Kidney (tissue), 14 donors: Measurements from ENCODE around the gene IL3. TPM values are rescaled to one million over a fixed set of nuclear protein-coding genes. Genes with fewer than 3 reads are reported as not detected.

Source experiments
- DNase-seq, 5 donors: peaks; one replicate each; pipeline ENCODE4 v3.0.0-alpha.2; 2013 to 2020
- FAIRE-seq: peaks from 2 replicates; lab custom pipeline; 2012; peaks lifted over from hg19 to GRCh38; lab: Jason Lieb, UNC
- H3K27ac ChIP-seq, 2 donors: one replicate each; pipeline ENCODE4 v1.7.0; 2013; ENCODE audit warnings: low read depth in 2 of 2, low read length in 2 of 2, inconsistent platforms in 1 of 2
- H3K27me3 ChIP-seq: one replicate; pipeline ENCODE4 v1.7.1; 2013; ENCODE audit warnings: low read length, inconsistent platforms; ENCODE audit not compliant: control insufficient read depth, insufficient read depth
- H3K36me3 ChIP-seq, 3 donors: one replicate each; pipeline versions ENCODE4 v1.7.0 to v1.7.1; 2013; ENCODE audit warnings: low read length in 3 of 3, control low read depth in 1 of 3, inconsistent platforms in 1 of 3; ENCODE audit not compliant: insufficient read depth in 3 of 3, control insufficient read depth in 2 of 3
- H3K4me1 ChIP-seq, 3 donors: one replicate each; pipeline versions ENCODE4 v1.7.0 to v1.7.1; 2013; ENCODE audit warnings: low read length in 3 of 3, inconsistent platforms in 1 of 3, low read depth in 1 of 3; ENCODE audit not compliant: control insufficient read depth in 2 of 3, insufficient read depth in 2 of 3
- H3K4me3 ChIP-seq, 3 donors: one replicate each; pipeline versions ENCODE4 v1.7.0 to v1.8.1; 2013; ENCODE audit warnings: low read length in 3 of 3, control low read depth in 1 of 3, inconsistent platforms in 1 of 3
- H3K9ac ChIP-seq, 3 donors: one replicate each; pipeline versions ENCODE4 v1.7.0 to v1.7.1; 2013; ENCODE audit warnings: low read length in 3 of 3, control low read depth in 1 of 3, inconsistent platforms in 1 of 3
- H3K9me3 ChIP-seq, 3 donors: one replicate each; pipeline versions ENCODE4 v1.7.0 to v1.7.1; 2013; ENCODE audit warnings: low read length in 3 of 3, control low read depth in 1 of 3, inconsistent platforms in 1 of 3; ENCODE audit not compliant: control insufficient read depth in 2 of 3, insufficient read depth in 1 of 3
- intact Hi-C: fragments of 100-400 bp; cut with DNase I; formaldehyde crosslinking; loops from one replicate; pipeline ENCODE4 v1.11.1; 2022
- polyA plus RNA-seq: library from polyadenylated mRNA; stranded (reverse); fragments of 350-450 nt; fragmentation: Illumina TruSeq; extraction: RNeasy Lipid Tissue Mini Kit (QIAGEN cat#74804); gene quantifications from one replicate; pipeline ENCODE4 v1.2.3, GENCODE V29; 2014; ENCODE audit warnings: low read depth, low replicate concordance; ENCODE audit not compliant: insufficient read depth
- total RNA-seq: library from RNA; stranded (reverse); fragmentation: NEBNext Ultra II Directional; extraction: Animal tissue kit (Norgen Biotek cat#: 25700); gene quantifications from one replicate; pipeline ENCODE4 v1.2.1, GENCODE V29; 2021
- TF ChIP-seq, protein P1 (sequence below): IDR thresholded peaks from 3 replicates; pipeline ENCODE4 v1.5.1; 2012; ENCODE audit warnings: mild to moderate bottlenecking, moderate library complexity, borderline replicate concordance; ENCODE audit not compliant: insufficient read depth; ENCODE audit errors: extremely low read depth
- donor health status: control.
- donor health status: control.
- donor health status: control.
- donor health status: control.
- donor health status: control.
- donor health status: DM: yes; HTN: yes; CAD: no.
- donor health status: Normal renal cell carcinoma (clear cell type).

IL3 gene
- total and polyA plus RNA-seq, 2 donors from 2014 or later = not detected

DNA sequence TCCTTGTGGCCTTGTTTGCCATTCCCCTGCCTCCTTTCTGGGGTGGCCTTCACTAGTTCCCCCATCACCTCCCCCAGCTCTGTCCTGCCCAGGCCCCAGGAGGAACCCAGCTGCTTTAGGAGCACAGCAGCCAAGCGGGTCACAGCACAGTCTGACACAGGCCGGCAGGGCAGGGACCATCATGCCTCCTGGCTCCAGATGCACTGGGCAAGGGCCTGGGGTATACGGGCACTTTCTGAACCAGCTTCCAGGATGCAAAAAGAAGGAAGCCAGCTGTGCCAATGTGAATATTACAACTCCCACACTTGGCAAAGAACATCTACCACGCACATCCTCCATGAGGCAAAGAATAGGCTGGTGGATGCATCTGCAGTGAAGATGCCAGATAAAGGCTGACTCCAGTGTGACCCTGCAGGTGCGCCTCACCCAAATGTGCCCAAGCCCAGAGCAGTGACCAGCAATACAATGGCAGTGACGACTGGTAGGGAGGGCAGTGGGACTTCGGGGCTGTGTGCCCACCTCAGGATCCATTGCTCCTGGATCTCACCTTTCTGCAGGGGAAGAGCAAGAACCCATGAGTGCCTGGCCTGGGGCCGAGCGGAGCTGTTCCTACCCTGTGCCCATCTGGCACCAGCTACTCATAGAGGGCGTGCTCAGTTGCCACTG, 6.3 kb upstream of the IL3 start:
- TF ChIP-seq, protein P1, sequence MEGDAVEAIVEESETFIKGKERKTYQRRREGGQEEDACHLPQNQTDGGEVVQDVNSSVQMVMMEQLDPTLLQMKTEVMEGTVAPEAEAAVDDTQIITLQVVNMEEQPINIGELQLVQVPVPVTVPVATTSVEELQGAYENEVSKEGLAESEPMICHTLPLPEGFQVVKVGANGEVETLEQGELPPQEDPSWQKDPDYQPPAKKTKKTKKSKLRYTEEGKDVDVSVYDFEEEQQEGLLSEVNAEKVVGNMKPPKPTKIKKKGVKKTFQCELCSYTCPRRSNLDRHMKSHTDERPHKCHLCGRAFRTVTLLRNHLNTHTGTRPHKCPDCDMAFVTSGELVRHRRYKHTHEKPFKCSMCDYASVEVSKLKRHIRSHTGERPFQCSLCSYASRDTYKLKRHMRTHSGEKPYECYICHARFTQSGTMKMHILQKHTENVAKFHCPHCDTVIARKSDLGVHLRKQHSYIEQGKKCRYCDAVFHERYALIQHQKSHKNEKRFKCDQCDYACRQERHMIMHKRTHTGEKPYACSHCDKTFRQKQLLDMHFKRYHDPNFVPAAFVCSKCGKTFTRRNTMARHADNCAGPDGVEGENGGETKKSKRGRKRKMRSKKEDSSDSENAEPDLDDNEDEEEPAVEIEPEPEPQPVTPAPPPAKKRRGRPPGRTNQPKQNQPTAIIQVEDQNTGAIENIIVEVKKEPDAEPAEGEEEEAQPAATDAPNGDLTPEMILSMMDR = no peak
- FAIRE-seq (no peak), DNase-seq (peak in 2 of 5 donors; percentile 4 to 52)
- H3K27me3 ChIP-seq = no peaks in the 10 kb centered on the region
- no peak overlapping the region for H3K27ac ChIP-seq
- H3K9ac ChIP-seq = no peak overlapping the region
- no peaks in the 10 kb centered on the region for H3K36me3 ChIP-seq
- no peaks in the 10 kb centered on the region for H3K9me3 ChIP-seq
- intact Hi-C loops = no loop called here
- no peaks in the 10 kb centered on the region for H3K4me1 ChIP-seq
- H3K4me3 ChIP-seq = no peak overlapping the region

DNA sequence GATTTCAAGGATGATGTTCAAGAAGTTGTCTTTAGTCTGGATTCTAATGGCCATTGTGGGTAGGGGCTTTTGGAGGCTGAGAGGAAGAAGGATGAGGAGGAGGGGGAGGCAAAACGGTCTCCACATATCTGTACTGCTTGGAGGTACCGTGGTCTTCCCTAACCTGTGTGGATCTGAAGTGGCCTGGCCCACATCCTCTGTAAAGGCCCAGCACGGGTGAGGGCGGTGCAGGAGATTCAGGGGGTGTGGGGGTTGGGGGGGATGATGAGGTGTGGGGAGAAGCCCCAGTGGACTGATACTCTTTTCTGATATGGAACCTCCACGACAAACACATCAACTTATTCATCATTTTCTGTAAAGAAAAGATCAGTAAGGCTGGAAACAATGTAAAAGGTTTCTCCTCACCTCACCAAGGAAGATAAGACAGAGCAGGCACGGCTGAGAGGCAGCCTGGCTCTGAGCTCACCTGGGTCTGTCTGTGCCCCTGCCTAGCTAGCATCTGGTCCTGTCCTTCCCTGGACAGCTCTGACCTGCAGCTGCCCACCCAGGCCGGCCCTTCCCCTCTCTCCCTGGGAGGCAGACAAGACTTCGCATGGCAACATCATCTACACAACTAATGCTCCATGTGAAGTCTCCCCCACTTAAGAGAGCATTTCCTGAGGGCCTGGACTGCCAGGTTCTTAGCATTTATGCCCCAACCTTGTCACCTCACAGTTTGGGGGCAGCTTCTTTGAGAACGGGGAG, 5.6 kb upstream of the IL3 start:
- H3K9ac ChIP-seq = no peak overlapping the region
- H3K9me3 ChIP-seq = no peaks in the 10 kb centered on the region
- H3K4me3 ChIP-seq = no peak overlapping the region
- no peaks in the 10 kb centered on the region for H3K27me3 ChIP-seq
- TF ChIP-seq, protein P1 = no peak
- peak in 2 of 5 donors; percentile 11 to 58 for DNase-seq
- H3K4me1 ChIP-seq = no peaks in the 10 kb centered on the region
- no peak for FAIRE-seq
- no peaks in the 10 kb centered on the region for H3K36me3 ChIP-seq
- intact Hi-C loops = no loop called here
- no peak overlapping the region for H3K27ac ChIP-seq

GRCh38 chr5:132055441-132055807, 5.0 kb upstream of the IL3 start:
- intact Hi-C loops = no loop called here
- TF ChIP-seq, protein P1 = no peak
- H3K36me3 ChIP-seq = no peaks in the 10 kb centered on the region
- DNase-seq (no peak), FAIRE-seq (no peak)
- H3K9me3 ChIP-seq = no peaks in the 10 kb centered on the region
- H3K4me1 ChIP-seq = no peaks in the 10 kb centered on the region
- H3K27me3 ChIP-seq = no peaks in the 10 kb centered on the region
- no peak overlapping the region for H3K9ac ChIP-seq
- H3K4me3 ChIP-seq = no peak overlapping the region
- no peak overlapping the region for H3K27ac ChIP-seq
